WTC11 (cell line): ENCODE results near the gene BCL2L12. TPM values are rescaled to one million over a fixed set of nuclear protein-coding genes. Genes with fewer than 3 reads are reported as not detected.

Source experiments
- ATAC-seq: fragments of 200-7000 bp; cut with Tn5 transposase; 2 replicates; pipeline ENCODE4 v1.10.0; 2021; ENCODE audit warnings: mild to moderate bottlenecking, moderate library complexity
- CTCF ChIA-PET: fragments of 300-600 bp; sonication (Branson Sonifier 250); formaldehyde crosslinking; loops from one replicate; lab custom pipeline; 2021; ENCODE audit warnings: antibody characterized with exemption; lab: Charles Lee
- POLR2A ChIA-PET: fragments of 350-600 bp; sonication (Branson Sonifier 250); formaldehyde crosslinking; loops from one replicate; lab custom pipeline; 2021; ENCODE audit warnings: antibody characterized with exemption; lab: Charles Lee
- DNase-seq: peaks from one replicate; pipeline ENCODE4 v3.0.0; 2021; ENCODE audit warnings: low spot score
- H3K27ac Mint-ChIP-seq: 2 replicates; pipeline ENCODE4 v1.8.0; 2021; ENCODE audit warnings: mixed read lengths
- H3K27me3 Mint-ChIP-seq: 2 replicates; pipeline ENCODE4 v1.8.0; 2021; ENCODE audit warnings: low read depth, mild to moderate bottlenecking, moderate library complexity, mixed read lengths
- H3K36me3 Mint-ChIP-seq: 2 replicates; pipeline ENCODE4 v1.8.0; 2021; ENCODE audit warnings: mixed read lengths
- H3K4me1 Mint-ChIP-seq: 2 replicates; pipeline ENCODE4 v1.8.0; 2022; ENCODE audit warnings: mixed read lengths
- H3K4me3 Mint-ChIP-seq: 2 replicates; pipeline ENCODE4 v1.8.0; 2021; ENCODE audit warnings: mild to moderate bottlenecking, moderate library complexity, mixed read lengths
- H3K9me3 Mint-ChIP-seq: 2 replicates; pipeline ENCODE4 v1.8.0; 2021; ENCODE audit warnings: mixed read lengths
- ATF1 ChIP-seq: sonication (generic); formaldehyde crosslinking; IDR thresholded peaks from 2 replicates; pipeline ENCODE4 v1.8.1; 2023; ENCODE audit warnings: mild to moderate bottlenecking, moderate library complexity, missing genetic modification reagents
- ATF2 ChIP-seq: sonication (generic); formaldehyde crosslinking; IDR thresholded peaks from 2 replicates; pipeline ENCODE4 v1.8.1; 2022; ENCODE audit warnings: low read depth, missing genetic modification reagents, borderline replicate concordance
- CBFB ChIP-seq: sonication (generic); formaldehyde crosslinking; IDR thresholded peaks from 2 replicates; pipeline ENCODE4 v1.8.1; 2022; ENCODE audit warnings: mild to moderate bottlenecking, low read depth, missing genetic modification reagents
- ESRRA ChIP-seq: sonication (generic); formaldehyde crosslinking; IDR thresholded peaks from 2 replicates; pipeline ENCODE4 v1.8.1; 2022; ENCODE audit warnings: mild to moderate bottlenecking, missing genetic modification reagents, borderline replicate concordance
- FOXP1 ChIP-seq: sonication (generic); formaldehyde crosslinking; IDR thresholded peaks from 2 replicates; pipeline ENCODE4 v1.8.0; 2022; ENCODE audit warnings: missing genetic modification reagents, mild to moderate bottlenecking, moderate library complexity, borderline replicate concordance
- HMGA2 ChIP-seq: fragments of 250-450 bp; sonication (Bioruptor Pico); IDR thresholded peaks from 2 replicates; pipeline ENCODE4 v1.4.0; 2021; ENCODE audit warnings: mild to moderate bottlenecking, moderate library complexity
- JUN ChIP-seq: sonication (generic); formaldehyde crosslinking; IDR thresholded peaks from 2 replicates; pipeline ENCODE4 v1.8.0; 2023; ENCODE audit warnings: mild to moderate bottlenecking, missing genetic modification reagents
- NR3C1 ChIP-seq: sonication (generic); formaldehyde crosslinking; conservative IDR thresholded peaks from 2 replicates; pipeline ENCODE4 v1.8.1; 2023; ENCODE audit warnings: low read depth, mild to moderate bottlenecking, missing genetic modification reagents
- PREB ChIP-seq: sonication (generic); formaldehyde crosslinking; IDR thresholded peaks from 2 replicates; pipeline ENCODE4 v1.8.1; 2022; ENCODE audit warnings: mild to moderate bottlenecking, missing genetic modification reagents, moderate library complexity, borderline replicate concordance
- TEAD1 ChIP-seq: sonication (generic); formaldehyde crosslinking; IDR thresholded peaks from 2 replicates; pipeline ENCODE4 v1.8.0; 2022; ENCODE audit warnings: mild to moderate bottlenecking, missing genetic modification reagents
- ZBTB21 ChIP-seq: sonication (generic); formaldehyde crosslinking; IDR thresholded peaks from 2 replicates; pipeline ENCODE4 v1.8.1; 2023; ENCODE audit warnings: mild to moderate bottlenecking, missing genetic modification reagents, borderline replicate concordance
- ZBTB43 ChIP-seq: sonication (generic); formaldehyde crosslinking; IDR thresholded peaks from 2 replicates; pipeline ENCODE4 v1.8.1; 2023; ENCODE audit warnings: mild to moderate bottlenecking, missing genetic modification reagents
- ZMAT4 ChIP-seq: fragments of 250-450 bp; sonication (Bioruptor Pico); IDR thresholded peaks from 2 replicates; pipeline ENCODE4 v1.9.0; 2021; ENCODE audit warnings: mild to moderate bottlenecking
- ZNF121 ChIP-seq: sonication (generic); formaldehyde crosslinking; IDR thresholded peaks from 2 replicates; pipeline ENCODE4 v1.8.0; 2023; ENCODE audit warnings: missing genetic modification reagents
- ZNF138 ChIP-seq: sonication (generic); formaldehyde crosslinking; conservative IDR thresholded peaks from 2 replicates; pipeline ENCODE4 v1.8.1; 2022; ENCODE audit warnings: mild to moderate bottlenecking, moderate library complexity, missing genetic modification reagents
- ZNF219 ChIP-seq: sonication (generic); formaldehyde crosslinking; IDR thresholded peaks from 2 replicates; pipeline ENCODE4 v1.8.0; 2023; ENCODE audit warnings: missing genetic modification reagents, mild to moderate bottlenecking, borderline replicate concordance
- ZNF281 ChIP-seq: sonication (generic); formaldehyde crosslinking; IDR thresholded peaks from 2 replicates; pipeline ENCODE4 v1.8.0; 2023; ENCODE audit warnings: mild to moderate bottlenecking, missing genetic modification reagents
- ZNF317 ChIP-seq: sonication (generic); formaldehyde crosslinking; IDR thresholded peaks from 2 replicates; pipeline ENCODE4 v1.8.1; 2023; ENCODE audit warnings: low read depth, mild to moderate bottlenecking, moderate library complexity, missing genetic modification reagents, borderline replicate concordance
- ZNF512 ChIP-seq: sonication (generic); formaldehyde crosslinking; IDR thresholded peaks from 2 replicates; pipeline ENCODE4 v1.8.1; 2022; ENCODE audit warnings: missing genetic modification reagents, borderline replicate concordance
- total RNA-seq: library from RNA; stranded (reverse); gene quantifications from 3 replicates; pipeline ENCODE4 v1.2.3, GENCODE V29; 2021

BCL2L12 gene
- total RNA-seq, 1 experiment from 2014 or later = 146 TPM

GRCh38 chr19:49684983-49685553 is 19.3 kb downstream of the BCL2L12 start:
- POLR2A ChIA-PET = interaction anchor here (0.7 to 1.5 kb wide), 3 partner anchors 9 to 61 kb away, joined by 3 to 5 read pairs (median 4); no protein-coding TSS in a partner anchor
- TF ChIP-seq ZNF138 (CRISPR knock-in tag) = no peak
- TF ChIP-seq ATF2 (CRISPR knock-in tag) = no peak
- no peak for TF ChIP-seq ZMAT4 (CRISPR knock-in tag)
- no peak for TF ChIP-seq ATF1
- TF ChIP-seq ZNF281 (CRISPR knock-in tag) = no peak
- no peak for TF ChIP-seq JUN (CRISPR knock-in tag)
- TF ChIP-seq ZNF219 = no peak
- TF ChIP-seq ZBTB43 = no peak
- no peak for TF ChIP-seq ESRRA
- no peak for TF ChIP-seq ZNF121
- no peak for TF ChIP-seq FOXP1 (CRISPR knock-in tag)
- TF ChIP-seq TEAD1 (CRISPR knock-in tag) = no peak
- no peak for TF ChIP-seq PREB (CRISPR knock-in tag)
- TF ChIP-seq ZBTB21 = no peak
- TF ChIP-seq NR3C1 (CRISPR knock-in tag) = no peak
- TF ChIP-seq CBFB = no peak
- TF ChIP-seq ZNF512 (CRISPR knock-in tag) = no peak
- TF ChIP-seq HMGA2 = no peak
- TF ChIP-seq ZNF317 (CRISPR knock-in tag) = no peak
- H3K9me3 Mint-ChIP-seq = no peaks in the 10 kb centered on the region
- no peak overlapping the region for H3K4me3 Mint-ChIP-seq
- no peak for ATAC-seq
- H3K4me1 Mint-ChIP-seq = peaks cover 50% of the 10 kb centered on the region
- H3K27ac Mint-ChIP-seq = no peak overlapping the region
- H3K27me3 Mint-ChIP-seq = no peaks in the 10 kb centered on the region
- peaks cover 58% of the 10 kb centered on the region for H3K36me3 Mint-ChIP-seq
- CTCF ChIA-PET = interaction anchor here (0.6 to 1.9 kb wide), 7 partner anchors 8 to 294 kb away, joined by 3 to 13 read pairs (median 3); no protein-coding TSS in a partner anchor
- DNase-seq = no peak
